Measurements from ENCODE around the gene PPP6R3. TPM values are rescaled to one million over a fixed set of nuclear protein-coding genes. Genes with fewer than 3 reads are reported as not detected.

PPP6R3 gene
- polyA plus RNA-seq, 4 donors: 30.5 to 68.7 (median 39.1) TPM

- Histone ChIP-seq H3K9me3 (ENCODE audit: control insufficient read depth in 2 of 2, insufficient read depth in 1 of 2, low read depth in 1 of 2, low read length in 1 of 2) (no peaks in the 10 kb centered on the region), H3K36me3 (ENCODE audit: control insufficient read depth in 3 of 3, insufficient read depth in 2 of 3, low read depth in 1 of 3, low read length in 3 of 3) (peaks cover 12 to 35% (median 18%) of the 10 kb centered on the region in 3 donors), H3K27me3 (ENCODE audit: control insufficient read depth in 3 of 3, insufficient read depth in 3 of 3, low read length in 3 of 3) (no peaks in the 10 kb centered on the region), H3K27ac (ENCODE audit: low read depth in 1 of 3, low read length in 2 of 3) (peak overlapping the region in 2 of 3 donors; percentile 38 to 49), H3K4me3 (ENCODE audit: low read depth in 1 of 3, low read length in 3 of 3) (peak overlapping the region in 1 of 3 donors; percentile 9), H3K4me1 (ENCODE audit: control insufficient read depth in 3 of 3, insufficient read depth in 2 of 3, low read depth in 1 of 3, low read length in 2 of 3) (peaks cover 4 to 63% (median 15%) of the 10 kb centered on the region in 3 donors)
- DNase-seq: no peak
- FAIRE-seq: no peak
- 45 to 65% (median 58%) methylated on average over 2 of the region's 2 CpGs for WGBS, 3 donors
These were observed 63.7 kb downstream of the PPP6R3 start for GRCh38 chr11:68524213-68524612.

GRCh38 chr11:68524681-68525080, 64.1 kb downstream of the PPP6R3 start:
- FAIRE-seq: no peak
- no peaks in the 10 kb centered on the region for H3K9me3 ChIP-seq (ENCODE audit: control insufficient read depth in 2 of 2, insufficient read depth in 1 of 2, low read depth in 1 of 2, low read length in 1 of 2)
- no peak for DNase-seq
- peak overlapping the region in 2 of 3 donors; percentile 22 to 49 for H3K27ac ChIP-seq (ENCODE audit: low read depth in 1 of 3, low read length in 2 of 3)
- H3K4me3 ChIP-seq (ENCODE audit: low read depth in 1 of 3, low read length in 3 of 3): no peak overlapping the region
- no peaks in the 10 kb centered on the region for H3K27me3 ChIP-seq (ENCODE audit: control insufficient read depth in 3 of 3, insufficient read depth in 3 of 3, low read length in 3 of 3)
- H3K36me3 ChIP-seq (ENCODE audit: control insufficient read depth in 3 of 3, insufficient read depth in 2 of 3, low read depth in 1 of 3, low read length in 3 of 3): peaks cover 7 to 35% (median 18%) of the 10 kb centered on the region in 3 donors
- H3K4me1 ChIP-seq (ENCODE audit: control insufficient read depth in 3 of 3, insufficient read depth in 2 of 3, low read depth in 1 of 3, low read length in 2 of 3): peaks cover 4 to 63% (median 15%) of the 10 kb centered on the region in 3 donors
- 54 to 79% (median 62%) methylated on average over 2 of the region's 2 CpGs for WGBS, 3 donors

GRCh38 chr11:68525336-68525735, 64.8 kb downstream of the PPP6R3 start:
- H3K4me1 ChIP-seq (ENCODE audit: control insufficient read depth in 3 of 3, insufficient read depth in 2 of 3, low read depth in 1 of 3, low read length in 2 of 3): peaks cover 4 to 63% (median 15%) of the 10 kb centered on the region in 3 donors
- no peaks in the 10 kb centered on the region for H3K9me3 ChIP-seq (ENCODE audit: control insufficient read depth in 2 of 2, insufficient read depth in 1 of 2, low read depth in 1 of 2, low read length in 1 of 2)
- H3K36me3 ChIP-seq (ENCODE audit: control insufficient read depth in 3 of 3, insufficient read depth in 2 of 3, low read depth in 1 of 3, low read length in 3 of 3): peaks cover 4 to 32% (median 14%) of the 10 kb centered on the region in 3 donors
- WGBS, 3 donors: 22 to 56% (median 33%) methylated on average over 3 of the region's 3 CpGs
- no peak overlapping the region for H3K4me3 ChIP-seq (ENCODE audit: low read depth in 1 of 3, low read length in 3 of 3)
- FAIRE-seq (no peak), DNase-seq (peak; percentile 54 to 56)
- peak overlapping the region in 1 of 3 donors; percentile 59 for H3K27ac ChIP-seq (ENCODE audit: low read depth in 1 of 3, low read length in 2 of 3)
- H3K27me3 ChIP-seq (ENCODE audit: control insufficient read depth in 3 of 3, insufficient read depth in 3 of 3, low read length in 3 of 3): no peaks in the 10 kb centered on the region

- DNase-seq (peak in 1 of 2 donors; percentile 22), FAIRE-seq (no peak)
- H3K27me3 ChIP-seq (ENCODE audit: control insufficient read depth in 3 of 3, insufficient read depth in 3 of 3, low read length in 3 of 3): no peaks in the 10 kb centered on the region
- WGBS, 3 donors: 69 to 77% (median 72%) methylated on average over 4 of the region's 4 CpGs
- H3K4me3 ChIP-seq (ENCODE audit: low read depth in 1 of 3, low read length in 3 of 3): no peak overlapping the region
- H3K36me3 ChIP-seq (ENCODE audit: control insufficient read depth in 3 of 3, insufficient read depth in 2 of 3, low read depth in 1 of 3, low read length in 3 of 3): peaks cover 4 to 28% (median 14%) of the 10 kb centered on the region in 3 donors
- peak overlapping the region in 1 of 3 donors; percentile 59 for H3K27ac ChIP-seq (ENCODE audit: low read depth in 1 of 3, low read length in 2 of 3)
- H3K9me3 ChIP-seq (ENCODE audit: control insufficient read depth in 2 of 2, insufficient read depth in 1 of 2, low read depth in 1 of 2, low read length in 1 of 2): no peaks in the 10 kb centered on the region
- peaks cover 4 to 63% (median 15%) of the 10 kb centered on the region in 3 donors for H3K4me1 ChIP-seq (ENCODE audit: control insufficient read depth in 3 of 3, insufficient read depth in 2 of 3, low read depth in 1 of 3, low read length in 2 of 3)
These were observed 65.4 kb downstream of the PPP6R3 start for GRCh38 chr11:68525930-68526329.

- Histone ChIP-seq H3K36me3 (ENCODE audit: control insufficient read depth in 3 of 3, insufficient read depth in 2 of 3, low read depth in 1 of 3, low read length in 3 of 3) (peaks cover 4 to 31% (median 14%) of the 10 kb centered on the region in 3 donors), H3K27me3 (ENCODE audit: control insufficient read depth in 3 of 3, insufficient read depth in 3 of 3, low read length in 3 of 3) (no peaks in the 10 kb centered on the region), H3K27ac (ENCODE audit: low read depth in 1 of 3, low read length in 2 of 3) (no peak overlapping the region), H3K9me3 (ENCODE audit: control insufficient read depth in 2 of 2, insufficient read depth in 1 of 2, low read depth in 1 of 2, low read length in 1 of 2) (no peaks in the 10 kb centered on the region), H3K4me3 (ENCODE audit: low read depth in 1 of 3, low read length in 3 of 3) (no peak overlapping the region), H3K4me1 (ENCODE audit: control insufficient read depth in 3 of 3, insufficient read depth in 2 of 3, low read depth in 1 of 3, low read length in 2 of 3) (peaks cover 4 to 65% (median 15%) of the 10 kb centered on the region in 3 donors)
- no peak for FAIRE-seq
- 86 to 92% (median 92%) methylated on average over 4 of the region's 4 CpGs for WGBS, 3 donors
- no peak for DNase-seq
These were observed 67.0 kb downstream of the PPP6R3 start for GRCh38 chr11:68527585-68527984.

- peak overlapping the region in 2 of 3 donors; percentile 8 to 66 for H3K27ac ChIP-seq (ENCODE audit: low read depth in 1 of 3, low read length in 2 of 3)
These were observed 68.1 kb downstream of the PPP6R3 start for GRCh38 chr11:68528630-68529029.

GRCh38 chr11:68531129-68531693, 70.7 kb downstream of the PPP6R3 start:
- H3K4me3 ChIP-seq (ENCODE audit: low read depth in 1 of 3, low read length in 3 of 3): no peak overlapping the region
- H3K9me3 ChIP-seq (ENCODE audit: control insufficient read depth in 2 of 2, insufficient read depth in 1 of 2, low read depth in 1 of 2, low read length in 1 of 2): no peaks in the 10 kb centered on the region
- 92 to 95% (median 93%) methylated on average over 4 of the region's 4 CpGs for WGBS, 3 donors
- H3K27ac ChIP-seq (ENCODE audit: low read depth in 1 of 3, low read length in 2 of 3): no peak overlapping the region
- peaks cover 0 to 40% (median 3%) of the 10 kb centered on the region in 3 donors for H3K4me1 ChIP-seq (ENCODE audit: control insufficient read depth in 3 of 3, insufficient read depth in 2 of 3, low read depth in 1 of 3, low read length in 2 of 3)
- H3K36me3 ChIP-seq (ENCODE audit: control insufficient read depth in 3 of 3, insufficient read depth in 2 of 3, low read depth in 1 of 3, low read length in 3 of 3): peaks cover 6 to 32% (median 9%) of the 10 kb centered on the region in 3 donors
- no peak for DNase-seq
- no peaks in the 10 kb centered on the region for H3K27me3 ChIP-seq (ENCODE audit: control insufficient read depth in 3 of 3, insufficient read depth in 3 of 3, low read length in 3 of 3)
- FAIRE-seq: no peak

More at GRCh38 chr11:68528630-68529029, 68.1 kb downstream of the PPP6R3 start:
- H3K4me3 ChIP-seq (ENCODE audit: low read depth in 1 of 3, low read length in 3 of 3): no peak overlapping the region
- peaks cover 4 to 60% (median 15%) of the 10 kb centered on the region in 3 donors for H3K4me1 ChIP-seq (ENCODE audit: control insufficient read depth in 3 of 3, insufficient read depth in 2 of 3, low read depth in 1 of 3, low read length in 2 of 3)
- peaks cover 4 to 33% (median 12%) of the 10 kb centered on the region in 3 donors for H3K36me3 ChIP-seq (ENCODE audit: control insufficient read depth in 3 of 3, insufficient read depth in 2 of 3, low read depth in 1 of 3, low read length in 3 of 3)
- no peaks in the 10 kb centered on the region for H3K27me3 ChIP-seq (ENCODE audit: control insufficient read depth in 3 of 3, insufficient read depth in 3 of 3, low read length in 3 of 3)
- no peaks in the 10 kb centered on the region for H3K9me3 ChIP-seq (ENCODE audit: control insufficient read depth in 2 of 2, insufficient read depth in 1 of 2, low read depth in 1 of 2, low read length in 1 of 2)
- DNase-seq (peak; percentile 15 to 64), FAIRE-seq (no peak)
- 43 to 72% (median 71%) methylated on average over 5 of the region's 5 CpGs for WGBS, 3 donors

GRCh38 chr11:68532727-68533369, 72.3 kb downstream of the PPP6R3 start:
- Histone ChIP-seq H3K36me3 (ENCODE audit: control insufficient read depth in 3 of 3, insufficient read depth in 2 of 3, low read depth in 1 of 3, low read length in 3 of 3) (peaks cover 3 to 22% (median 6%) of the 10 kb centered on the region in 3 donors), H3K4me1 (ENCODE audit: control insufficient read depth in 3 of 3, insufficient read depth in 2 of 3, low read depth in 1 of 3, low read length in 2 of 3) (peaks cover 0 to 32% (median 3%) of the 10 kb centered on the region in 3 donors), H3K9me3 (ENCODE audit: control insufficient read depth in 2 of 2, insufficient read depth in 1 of 2, low read depth in 1 of 2, low read length in 1 of 2) (no peaks in the 10 kb centered on the region), H3K4me3 (ENCODE audit: low read depth in 1 of 3, low read length in 3 of 3) (no peak overlapping the region), H3K27me3 (ENCODE audit: control insufficient read depth in 3 of 3, insufficient read depth in 3 of 3, low read length in 3 of 3) (no peaks in the 10 kb centered on the region), H3K27ac (ENCODE audit: low read depth in 1 of 3, low read length in 2 of 3) (peak overlapping the region in 1 of 3 donors; percentile 82)
- FAIRE-seq: no peak
- peak; percentile 28 to 86 for DNase-seq
- 77 to 83% (median 79%) methylated on average over 5 of the region's 5 CpGs for WGBS, 3 donors
